SJSA1 (cell line): ENCODE results near the gene OR2A2. TPM values are rescaled to one million over a fixed set of nuclear protein-coding genes. Genes with fewer than 3 reads are reported as not detected.
"Not testable (repeated sequence)": the region's sequence is repeated elsewhere in the genome, so short reads cannot be mapped to it uniquely, and the experiment has no call there.

Source experiments
- DNase-seq, 2 experiments: peaks; one replicate each; pipeline ENCODE4 v3.0.0-alpha.2; 2015 to 2020; ENCODE audit warnings: low spot score in 2 of 2, low read depth in 1 of 2
- H3K27ac ChIP-seq: fragments of 250-450 bp; sonication (Bioruptor Pico); 2 replicates; pipeline ENCODE4 v1.5.1; 2020; ENCODE audit warnings: mild to moderate bottlenecking, moderate library complexity
- H3K27me3 ChIP-seq: fragments of 250-450 bp; sonication (Bioruptor Pico); replicated peaks from 2 replicates; pipeline ENCODE4 v1.5.1; 2020; ENCODE audit warnings: mild to moderate bottlenecking, moderate library complexity
- H3K36me3 ChIP-seq: fragments of 250-450 bp; sonication (Bioruptor Pico); 2 replicates; pipeline ENCODE4 v1.5.1; 2020; ENCODE audit warnings: mild to moderate bottlenecking
- H3K4me1 ChIP-seq: fragments of 250-450 bp; sonication (Bioruptor Pico); replicated peaks from 2 replicates; pipeline ENCODE4 v1.6.1; 2021; ENCODE audit warnings: mild to moderate bottlenecking
- H3K4me3 ChIP-seq: fragments of 250-450 bp; sonication (Bioruptor Pico); 2 replicates; pipeline ENCODE4 v1.5.1; 2020; ENCODE audit warnings: mild to moderate bottlenecking
- H3K9me3 ChIP-seq: fragments of 250-450 bp; sonication (Bioruptor Pico); replicated peaks from 2 replicates; pipeline ENCODE4 v1.5.1; 2020; ENCODE audit warnings: mild to moderate bottlenecking
- total RNA-seq: library from RNA; depleted of rRNA; stranded (reverse); fragments of >200 nt; shearing (Covaris generic); gene quantifications from 2 replicates; pipeline ENCODE4 v1.2.3, GENCODE V29; 2014

OR2A2 gene
- total RNA-seq, 1 experiment from 2014 or later, result not detected

DNA sequence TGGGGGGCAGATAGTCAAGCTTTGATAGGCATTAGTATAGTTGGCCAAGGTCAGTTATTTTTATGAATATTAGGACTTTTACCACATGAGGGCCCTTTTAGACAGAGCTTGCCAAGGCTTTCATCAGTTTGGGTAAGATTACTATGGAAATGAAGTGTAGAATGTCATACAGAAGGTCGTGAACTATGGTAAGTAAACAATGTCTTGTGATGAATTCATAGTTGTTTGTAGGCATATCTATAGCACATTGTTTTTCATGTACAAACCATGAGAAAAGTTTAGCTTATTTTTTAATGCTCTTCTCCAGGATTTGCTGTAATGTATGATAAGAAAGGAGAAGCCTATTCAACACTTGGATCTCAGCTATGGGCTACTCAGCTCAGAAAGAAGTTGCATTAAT lies 4.3 kb downstream of the OR2A2 start:
- H3K4me1 ChIP-seq, result no peaks in the 10 kb centered on the region
- H3K4me3 ChIP-seq, result no peak overlapping the region
- no peaks in the 10 kb centered on the region for H3K36me3 ChIP-seq
- H3K27me3 ChIP-seq, result no peaks in the 10 kb centered on the region; the same call in 1 of the 2 replicates
- no peak for DNase-seq
- H3K27ac ChIP-seq, result no peak overlapping the region
- H3K9me3 ChIP-seq, result no peaks in the 10 kb centered on the region

DNA sequence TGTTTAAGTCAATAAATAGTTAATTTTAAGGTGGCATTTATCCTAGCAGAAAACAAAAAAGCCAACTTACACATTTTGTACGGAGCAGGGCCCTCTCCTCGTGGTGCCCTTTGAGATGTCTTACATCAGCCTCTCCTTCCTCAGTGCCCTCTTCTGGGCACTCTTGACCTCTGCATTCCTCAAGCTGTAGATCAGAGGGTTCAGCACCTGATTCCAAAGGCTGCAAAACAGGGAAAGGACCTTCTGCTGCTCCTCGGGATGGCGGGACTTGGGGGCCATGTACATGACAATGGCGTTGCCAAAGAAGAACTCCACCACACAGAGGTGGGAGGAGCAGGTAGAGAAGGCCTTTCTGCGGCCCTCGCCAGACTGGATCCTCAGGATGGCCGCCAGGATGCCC lies 9.0 kb downstream of the OR2A2 start:
- Histone ChIP-seq H3K9me3 (no peaks in the 10 kb centered on the region), H3K4me3 (no peak overlapping the region), H3K36me3 (no peaks in the 10 kb centered on the region), H3K4me1 (no peaks in the 10 kb centered on the region), H3K27ac (no peak overlapping the region), H3K27me3 (no peaks in the 10 kb centered on the region)
- no peak for DNase-seq

DNA sequence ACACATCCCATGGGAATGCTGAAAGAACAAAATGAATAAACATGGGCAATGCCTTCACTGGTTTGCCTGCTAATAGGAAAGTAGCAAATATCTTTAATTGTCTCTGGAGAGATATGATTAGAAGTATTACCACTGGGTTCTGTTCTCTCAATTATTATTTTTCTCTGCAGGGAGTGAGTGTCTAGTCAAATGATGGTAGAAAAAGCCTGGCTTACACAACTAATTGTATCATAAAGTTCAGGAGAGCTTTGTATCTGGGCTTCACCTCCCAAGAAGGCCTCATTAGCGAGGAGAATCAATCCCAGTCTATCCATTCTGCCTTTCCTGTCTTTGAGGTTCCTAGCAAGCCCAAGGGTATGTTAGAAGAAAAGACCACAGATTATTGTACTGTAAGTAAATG lies 13.5 kb downstream of the OR2A2 start, which contains the start of gene OR2A14:
TSS of gene OR2A14 (plus strand) at position 301 of the 400 bp plus-strand sequence. CDS start 5,937 bp downstream, outside the sequence.
- Histone ChIP-seq H3K27me3 (no peaks in the 10 kb centered on the region), H3K4me3 (no peak within 1 kb of the TSS), H3K4me1 (no peaks in the 10 kb centered on the region), H3K9me3 (no peaks in the 10 kb centered on the region), H3K36me3 (no peaks in the 10 kb centered on the region), H3K27ac (no peak within 1 kb of the TSS)
- no peak for DNase-seq

DNA sequence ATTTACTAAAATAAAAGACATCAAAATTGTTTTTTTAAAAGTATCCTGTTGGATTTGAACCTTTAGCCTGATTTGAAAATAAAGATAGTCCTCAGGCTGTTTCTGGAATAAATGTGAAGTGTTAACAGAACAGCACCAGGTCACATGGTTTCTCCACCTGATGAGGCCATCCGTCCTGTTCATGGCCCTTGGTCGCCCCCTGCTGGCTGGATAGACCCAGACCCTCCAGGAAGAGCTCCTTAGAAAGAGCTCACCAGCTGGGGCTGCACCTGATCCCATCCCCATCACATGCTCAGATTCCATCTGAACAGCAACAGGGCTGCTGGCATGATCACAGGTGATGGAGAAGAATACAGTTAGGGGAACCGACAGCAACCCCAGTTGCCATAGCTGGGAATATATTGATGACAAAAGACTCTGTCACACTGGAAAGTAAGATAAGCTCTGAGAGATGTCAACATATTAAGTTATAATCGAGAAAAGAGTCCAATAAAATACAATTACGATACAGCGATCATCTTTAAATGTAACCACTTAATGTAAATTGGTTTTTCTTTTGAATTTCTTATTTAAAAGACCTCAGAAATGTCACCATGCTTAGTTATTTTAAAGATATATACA lies 18.4 kb downstream of the OR2A2 start:
- DNase-seq, result peak; percentile 24 to 81
- Histone ChIP-seq H3K27ac (no peak overlapping the region), H3K4me3 (no peak overlapping the region), H3K36me3 (no peaks in the 10 kb centered on the region), H3K4me1 (no peaks in the 10 kb centered on the region), H3K27me3 (no peaks in the 10 kb centered on the region), H3K9me3 (no peaks in the 10 kb centered on the region)

DNA sequence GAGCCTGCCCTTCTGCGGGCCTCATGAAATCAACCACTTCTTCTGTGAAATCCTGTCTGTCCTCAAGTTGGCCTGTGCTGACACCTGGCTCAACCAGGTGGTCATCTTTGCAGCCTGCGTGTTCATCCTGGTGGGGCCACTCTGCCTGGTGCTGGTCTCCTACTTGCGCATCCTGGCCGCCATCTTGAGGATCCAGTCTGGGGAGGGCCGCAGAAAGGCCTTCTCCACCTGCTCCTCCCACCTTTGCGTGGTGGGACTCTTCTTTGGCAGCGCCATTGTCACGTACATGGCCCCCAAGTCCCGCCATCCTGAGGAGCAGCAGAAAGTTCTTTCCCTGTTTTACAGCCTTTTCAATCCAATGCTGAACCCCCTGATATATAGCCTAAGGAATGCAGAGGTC lies 20.2 kb downstream of the OR2A2 start:
- H3K27me3 ChIP-seq, DNase-seq, H3K4me1 ChIP-seq, H3K36me3 ChIP-seq, H3K4me3 ChIP-seq, H3K27ac ChIP-seq, H3K9me3 ChIP-seq: not testable (repeated sequence)

DNA sequence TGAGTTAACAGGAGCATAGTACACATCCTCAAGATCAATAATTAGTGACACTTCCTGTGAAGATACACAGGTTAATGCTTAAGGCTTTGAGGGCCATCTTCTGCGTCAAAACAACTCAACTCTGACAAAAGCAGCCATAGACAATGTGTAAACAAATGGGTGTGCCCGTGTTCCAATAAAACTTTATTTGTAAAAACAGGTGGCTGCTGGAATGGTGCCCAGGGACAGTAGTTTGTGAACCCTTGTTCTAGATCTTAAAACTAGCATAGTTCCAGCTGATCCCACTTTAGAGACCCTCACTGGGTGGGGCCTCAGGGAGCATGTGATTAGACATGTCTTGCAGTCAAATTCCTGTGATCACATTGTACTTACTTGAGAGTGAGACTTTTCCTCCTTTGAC lies 21.3 kb downstream of the OR2A2 start:
- Histone ChIP-seq H3K9me3 (no peaks in the 10 kb centered on the region), H3K36me3 (no peaks in the 10 kb centered on the region), H3K4me3 (no peak overlapping the region), H3K4me1 (no peaks in the 10 kb centered on the region), H3K27me3 (no peaks in the 10 kb centered on the region), H3K27ac (no peak overlapping the region)
- no peak for DNase-seq

DNA sequence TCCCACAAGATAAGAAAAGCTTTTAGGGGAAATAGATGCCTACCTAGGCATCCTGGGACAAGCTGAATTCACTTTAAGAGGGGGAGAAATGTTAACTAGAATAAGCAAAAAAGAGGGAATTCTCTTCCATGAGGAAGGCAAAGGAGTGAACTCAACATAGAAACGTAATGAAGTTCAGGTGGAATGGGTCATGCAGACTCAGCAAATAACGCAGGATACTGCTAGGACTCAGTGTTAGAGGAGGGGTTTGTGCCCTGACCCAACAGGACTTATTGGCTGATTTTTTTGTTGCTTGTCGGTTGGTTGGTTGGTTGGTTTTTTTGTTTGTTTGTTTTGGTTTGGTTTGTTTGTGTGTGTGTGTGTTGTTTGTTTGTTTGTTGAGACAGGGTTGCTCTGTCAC lies 22.9 kb downstream of the OR2A2 start:
- H3K27ac ChIP-seq, result no peak overlapping the region
- no peak overlapping the region for H3K4me3 ChIP-seq
- H3K4me1 ChIP-seq, result no peaks in the 10 kb centered on the region
- DNase-seq, result no peak
- H3K27me3 ChIP-seq, result no peaks in the 10 kb centered on the region
- H3K9me3 ChIP-seq, result no peaks in the 10 kb centered on the region
- no peaks in the 10 kb centered on the region for H3K36me3 ChIP-seq

DNA sequence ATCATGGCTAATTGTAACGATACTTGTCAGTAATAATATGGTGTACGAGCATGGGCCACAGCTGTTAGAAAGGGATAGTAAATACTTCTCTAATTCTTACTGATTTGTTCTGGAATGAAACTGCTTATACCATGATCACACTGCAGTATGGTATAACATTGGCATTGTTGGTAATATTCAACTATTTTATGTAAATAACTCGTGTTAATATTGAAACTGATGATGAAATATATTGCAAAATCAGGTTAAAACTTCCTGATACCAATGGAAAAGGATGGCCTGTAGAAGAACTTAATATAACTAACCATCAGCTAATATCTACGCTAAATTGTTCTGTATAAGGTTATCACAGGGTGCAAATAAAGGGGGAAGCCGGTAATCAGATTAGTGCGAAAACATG lies 23.9 kb downstream of the OR2A2 start:
- DNase-seq, result no peak
- Histone ChIP-seq H3K4me1 (no peaks in the 10 kb centered on the region), H3K9me3 (no peaks in the 10 kb centered on the region), H3K36me3 (no peaks in the 10 kb centered on the region), H3K27me3 (no peaks in the 10 kb centered on the region), H3K4me3 (no peak overlapping the region), H3K27ac (no peak overlapping the region)

DNA sequence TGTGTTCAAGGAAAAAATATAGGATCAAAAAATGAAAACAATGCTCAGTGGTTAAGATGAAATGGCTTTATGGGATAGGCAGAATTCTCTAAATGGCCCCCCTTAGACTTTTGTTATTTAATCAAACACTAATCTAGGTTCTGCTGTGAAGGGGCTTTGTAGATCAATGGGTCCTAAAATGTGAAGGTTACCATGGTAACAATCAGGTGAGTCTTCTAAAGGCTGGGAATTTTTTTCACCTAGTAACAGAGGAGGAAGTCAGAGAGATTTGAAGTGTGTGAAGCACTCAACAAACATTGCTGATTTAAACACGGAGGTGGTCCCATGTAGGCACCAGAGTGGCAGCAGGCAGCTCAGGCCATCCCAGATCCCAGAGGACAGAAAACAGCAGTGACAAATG lies 24.7 kb downstream of the OR2A2 start:
- Histone ChIP-seq H3K36me3 (no peaks in the 10 kb centered on the region), H3K4me1 (no peaks in the 10 kb centered on the region), H3K4me3 (no peak overlapping the region), H3K9me3 (no peaks in the 10 kb centered on the region), H3K27ac (no peak overlapping the region), H3K27me3 (no peaks in the 10 kb centered on the region)
- DNase-seq, result no peak

DNA sequence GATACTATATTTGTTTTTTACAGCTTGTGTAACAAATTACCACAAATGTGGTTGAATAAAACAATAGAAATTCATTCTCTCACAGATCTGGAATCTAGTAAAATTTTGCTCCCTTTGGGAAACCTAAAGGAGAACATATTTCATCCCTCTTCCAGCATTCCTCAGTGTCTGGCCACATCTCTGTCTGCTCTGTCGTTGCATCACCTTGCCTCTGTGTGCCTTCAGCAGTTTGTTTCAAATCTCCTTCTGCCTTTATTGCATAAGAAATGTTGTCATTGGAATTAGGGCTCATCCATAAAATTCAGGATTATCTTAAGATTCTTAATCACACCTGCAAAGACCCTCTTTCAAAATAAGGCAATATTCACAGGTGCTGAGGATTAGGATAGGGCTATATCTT lies 28.1 kb downstream of the OR2A2 start:
- Histone ChIP-seq H3K4me3 (no peak overlapping the region), H3K27me3 (no peaks in the 10 kb centered on the region), H3K27ac (no peak overlapping the region), H3K9me3 (no peaks in the 10 kb centered on the region), H3K36me3 (no peaks in the 10 kb centered on the region), H3K4me1 (no peaks in the 10 kb centered on the region)
- no peak for DNase-seq

DNA sequence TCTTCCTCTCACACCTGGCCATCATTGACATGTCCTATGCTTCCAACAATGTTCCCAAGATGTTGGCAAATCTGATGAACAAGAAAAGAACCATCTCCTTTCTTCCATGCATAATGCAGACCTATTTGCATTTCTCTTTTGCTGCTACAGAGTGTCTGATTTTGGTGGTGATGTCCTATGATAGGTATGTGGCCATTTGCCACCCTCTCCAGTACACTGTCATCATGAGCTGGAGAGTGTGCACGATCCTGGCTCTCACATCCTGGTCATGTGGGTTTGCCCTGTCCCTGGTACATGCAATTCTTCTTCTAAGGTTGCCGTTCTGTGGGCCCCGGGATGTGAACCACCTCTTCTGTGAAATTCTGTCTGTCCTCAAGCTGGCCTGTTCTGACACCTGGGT lies 32.8 kb downstream of the OR2A2 start:
- Histone ChIP-seq H3K27ac (no peak overlapping the region), H3K4me1 (no peaks in the 10 kb centered on the region), H3K9me3 (no peaks in the 10 kb centered on the region), H3K4me3 (no peak overlapping the region), H3K36me3 (no peaks in the 10 kb centered on the region), H3K27me3 (no peaks in the 10 kb centered on the region)
- no peak for DNase-seq

DNA sequence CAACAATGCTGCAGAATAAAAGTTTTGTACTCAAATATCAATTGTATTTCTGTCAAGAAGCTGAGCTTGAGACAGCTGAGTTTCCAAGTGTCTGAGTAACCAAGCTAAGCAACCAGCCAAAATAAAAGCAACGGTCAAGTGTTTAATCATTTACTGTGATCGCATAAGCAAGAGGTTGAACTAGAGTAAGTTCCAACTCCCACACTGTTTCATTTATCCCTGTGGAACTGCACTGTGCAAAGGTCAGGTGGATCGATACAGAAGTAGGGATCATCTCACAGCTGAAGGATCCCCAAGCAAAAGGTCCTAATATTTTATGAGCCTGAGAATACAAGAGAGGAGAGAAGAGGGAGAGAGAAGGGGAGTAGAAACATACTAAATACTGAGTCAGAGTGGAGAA lies 35.0 kb downstream of the OR2A2 start:
- H3K36me3 ChIP-seq, result no peaks in the 10 kb centered on the region
- H3K4me1 ChIP-seq, result no peaks in the 10 kb centered on the region
- no peak overlapping the region for H3K4me3 ChIP-seq
- no peak for DNase-seq
- H3K27me3 ChIP-seq, result no peaks in the 10 kb centered on the region
- H3K9me3 ChIP-seq, result no peaks in the 10 kb centered on the region; the same call in 1 of the 2 replicates
- no peak overlapping the region for H3K27ac ChIP-seq

DNA sequence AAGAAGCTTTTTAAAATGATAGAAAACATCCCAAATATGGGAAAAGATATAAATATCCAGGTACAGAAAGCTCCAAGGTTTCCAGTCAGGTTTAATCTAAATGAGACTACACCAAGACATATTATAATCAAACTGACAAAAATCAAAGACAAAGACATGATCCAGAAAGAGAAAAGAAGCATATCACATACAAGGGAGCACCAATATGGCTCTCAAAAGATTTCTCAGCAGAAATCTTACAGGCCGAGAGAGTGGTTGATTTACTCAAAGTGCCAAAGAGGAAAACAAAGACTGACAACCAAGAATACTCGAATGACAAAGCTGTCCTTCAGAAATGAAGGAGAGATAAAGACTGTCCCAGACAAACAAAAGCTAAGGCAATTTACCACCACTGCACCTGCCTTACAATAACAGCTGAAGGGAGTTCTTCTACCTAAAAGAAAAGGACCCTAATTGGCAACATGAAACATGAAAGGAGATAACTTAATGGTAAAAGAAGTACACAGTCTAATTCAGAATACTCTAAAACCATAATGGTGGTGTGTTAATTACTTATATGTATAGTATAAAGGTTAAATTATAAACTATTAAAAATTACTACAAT lies 38.9 kb downstream of the OR2A2 start:
- H3K4me1 ChIP-seq, result no peaks in the 10 kb centered on the region
- DNase-seq, result no peak
- no peak overlapping the region for H3K4me3 ChIP-seq
- no peaks in the 10 kb centered on the region for H3K36me3 ChIP-seq
- no peak overlapping the region for H3K27ac ChIP-seq
- no peaks in the 10 kb centered on the region for H3K27me3 ChIP-seq
- H3K9me3 ChIP-seq, result no peaks in the 10 kb centered on the region; the same call in 1 of the 2 replicates

DNA sequence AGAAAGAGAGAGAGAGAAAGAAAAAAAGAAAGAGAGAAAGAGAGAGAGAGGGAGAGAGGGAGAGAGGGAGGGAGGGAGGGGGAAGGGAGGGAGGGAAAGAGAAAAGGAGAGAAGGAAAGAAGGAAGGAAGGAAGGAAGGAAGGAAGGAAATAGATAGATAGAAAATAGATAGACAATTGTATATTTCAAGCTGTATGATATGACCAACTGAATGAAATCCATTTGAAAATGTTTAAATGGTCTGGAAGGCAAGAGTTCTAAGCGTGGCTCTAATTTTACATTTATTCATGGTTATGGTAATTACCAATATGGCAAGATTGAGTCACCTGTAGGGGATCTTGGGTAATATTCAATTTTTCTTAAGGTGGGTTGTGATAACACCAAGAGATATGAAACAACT lies 49.5 kb downstream of the OR2A2 start:
- Histone ChIP-seq H3K9me3 (no peaks in the 10 kb centered on the region), H3K4me1 (no peaks in the 10 kb centered on the region), H3K27me3 (no peaks in the 10 kb centered on the region), H3K4me3 (no peak overlapping the region), H3K27ac (no peak overlapping the region), H3K36me3 (no peaks in the 10 kb centered on the region)
- DNase-seq, result no peak
